Glutamatergic neuron (in vitro differentiated cells): Measurements from ENCODE around the gene ZG16B. TPM values are rescaled to one million over a fixed set of nuclear protein-coding genes. Genes with fewer than 3 reads are reported as not detected.

Experiments used
- DNase-seq: peaks from one replicate; pipeline ENCODE4 v3.0.0; 2022
- H3K27ac Mint-ChIP-seq: one replicate; pipeline ENCODE4 v1.8.0; 2020; ENCODE audit warnings: mild to moderate bottlenecking, mixed read lengths, inconsistent platforms; ENCODE audit not compliant: unreplicated experiment
- H3K27me3 Mint-ChIP-seq: one replicate; pipeline ENCODE4 v1.8.0; 2020; ENCODE audit warnings: mild to moderate bottlenecking, moderate library complexity, mixed read lengths, inconsistent platforms; ENCODE audit not compliant: unreplicated experiment
- H3K36me3 Mint-ChIP-seq: one replicate; pipeline ENCODE4 v1.8.0; 2020; ENCODE audit warnings: mild to moderate bottlenecking, mixed read lengths, inconsistent platforms; ENCODE audit not compliant: unreplicated experiment
- H3K4me1 Mint-ChIP-seq: one replicate; pipeline ENCODE4 v1.8.0; 2020; ENCODE audit warnings: mild to moderate bottlenecking, low read depth, mixed read lengths, inconsistent platforms; ENCODE audit not compliant: unreplicated experiment
- H3K4me3 Mint-ChIP-seq: one replicate; pipeline ENCODE4 v1.8.0; 2020; ENCODE audit warnings: mild to moderate bottlenecking, mixed read lengths, inconsistent platforms; ENCODE audit not compliant: unreplicated experiment
- H3K9me3 Mint-ChIP-seq: one replicate; pipeline ENCODE4 v1.8.0; 2020; ENCODE audit warnings: mild to moderate bottlenecking, moderate library complexity, mixed read lengths, inconsistent platforms; ENCODE audit not compliant: unreplicated experiment
- CTCF ChIP-seq: fragments of 200-600 bp; sonication (generic); IDR thresholded peaks from one replicate; pipeline ENCODE4 v1.5.0; 2021; ENCODE audit not compliant: partially characterized antibody, unreplicated experiment
- long read RNA-seq: library from polyadenylated mRNA; unstranded; transcript quantifications from one replicate; pipeline ENCODE4 v2.0.0, GENCODE V29; 2020; ENCODE audit not compliant: unreplicated experiment
- total RNA-seq: library from RNA; stranded (reverse); fragmentation: NEBNext Ultra II Directional; extraction: Animal tissue kit (Norgen Biotek cat#: 25700); gene quantifications from one replicate; pipeline ENCODE4 v1.2.1, GENCODE V29; 2021; ENCODE audit not compliant: unreplicated experiment

ZG16B gene
- not detected for total RNA-seq
- long read RNA-seq = 0 reads

GRCh38 chr16:2829501-2830354, at the start of gene ZG16B:
TSS of gene ZG16B (plus strand) at chr16:2830303. CDS start at chr16:2830442, 139 bp downstream.
- no peak for DNase-seq

GRCh38 chr16:2782583-2783351, 47.3 kb upstream of the ZG16B start:
- no peak overlapping the region for H3K27ac Mint-ChIP-seq
- DNase-seq = no peak

More at GRCh38 chr16:2829501-2830354, at the start of gene ZG16B:
- H3K9me3 Mint-ChIP-seq = peaks cover 2% of the 10 kb centered on the region
- H3K27ac Mint-ChIP-seq = no peak within 1 kb of the TSS
- no peaks in the 10 kb centered on the region for H3K36me3 Mint-ChIP-seq
- peaks cover 2% of the 10 kb centered on the region for H3K4me1 Mint-ChIP-seq
- peaks cover 10% of the 10 kb centered on the region for H3K27me3 Mint-ChIP-seq
- TF ChIP-seq CTCF = no peak
- H3K4me3 Mint-ChIP-seq = no peak within 1 kb of the TSS

GRCh38 chr16:2783581-2784357, 46.3 kb upstream of the ZG16B start:
- no peak for TF ChIP-seq CTCF
- Mint-ChIP-seq H3K4me3 (no peak overlapping the region), H3K4me1 (no peaks in the 10 kb centered on the region), H3K36me3 (no peaks in the 10 kb centered on the region), H3K9me3 (peaks cover 3% of the 10 kb centered on the region), H3K27ac (no peak overlapping the region), H3K27me3 (peaks cover under 1% of the 10 kb centered on the region)
- no peak for DNase-seq

More at GRCh38 chr16:2782583-2783351, 47.3 kb upstream of the ZG16B start:
- Mint-ChIP-seq H3K27me3 (peaks cover 11% of the 10 kb centered on the region), H3K4me1 (peaks cover 5% of the 10 kb centered on the region), H3K36me3 (no peaks in the 10 kb centered on the region), H3K9me3 (peaks cover 5% of the 10 kb centered on the region), H3K4me3 (no peak overlapping the region)
- no peak for TF ChIP-seq CTCF

GRCh38 chr16:2784358-2785100, 45.6 kb upstream of the ZG16B start:
- no peak for DNase-seq
- TF ChIP-seq CTCF = no peak
- Mint-ChIP-seq H3K9me3 (peaks cover 3% of the 10 kb centered on the region), H3K4me3 (no peak overlapping the region), H3K27me3 (no peaks in the 10 kb centered on the region), H3K4me1 (peaks cover under 1% of the 10 kb centered on the region), H3K27ac (no peak overlapping the region), H3K36me3 (no peaks in the 10 kb centered on the region)
